HL-60 (cell line): ENCODE results near the gene CNTNAP2.

Experiments used
- DNase-seq, 2 experiments: peaks; one replicate each; pipeline ENCODE4 v3.0.0-alpha.2; 2010 to 2020; ENCODE audit warnings: low read depth in 1 of 2, low spot score in 1 of 2
- H3K27ac ChIP-seq: fragments of 250-450 bp; sonication (Bioruptor Pico); replicated peaks from 2 replicates; pipeline ENCODE4 v1.5.1; 2020; ENCODE audit warnings: mild to moderate bottlenecking, moderate library complexity
- H3K27me3 ChIP-seq: fragments of 250-450 bp; sonication (Bioruptor Pico); 2 replicates; pipeline ENCODE4 v1.5.1; 2021; ENCODE audit warnings: mild to moderate bottlenecking, moderate library complexity; ENCODE audit not compliant: insufficient read depth, poor library complexity, severe bottlenecking
- H3K4me3 ChIP-seq: replicated peaks from 2 replicates; pipeline ENCODE4 v1.5.1; 2011; ENCODE audit warnings: mild to moderate bottlenecking, control low read depth, low read length; ENCODE audit not compliant: insufficient read depth
- CTCF ChIP-seq: IDR thresholded peaks from one replicate; pipeline ENCODE4 v1.5.1; 2011; ENCODE audit warnings: low read length, control low read depth, inconsistent platforms; ENCODE audit not compliant: insufficient read depth
- GABPA ChIP-seq: IDR thresholded peaks from 2 replicates; pipeline ENCODE4 v1.6.1; 2012; ENCODE audit warnings: low read depth
- POLR2AphosphoS5 ChIP-seq: IDR thresholded peaks from 2 replicates; pipeline ENCODE4 v1.6.1; 2012; ENCODE audit warnings: low read depth
- SPI1 ChIP-seq: IDR thresholded peaks from 2 replicates; pipeline ENCODE4 v1.6.1; 2012; ENCODE audit warnings: low read depth, mild to moderate bottlenecking, borderline replicate concordance
- TF ChIP-seq, protein P1 (sequence below): IDR thresholded peaks from 2 replicates; pipeline ENCODE4 v1.6.1; 2012; ENCODE audit warnings: low read depth; ENCODE audit not compliant: insufficient replicate concordance

The CNTNAP2 gene

GRCh38 chr7:147276106-147276505, 1159.5 kb downstream of the CNTNAP2 start:
- Histone ChIP-seq H3K27ac (no peak overlapping the region), H3K4me3 (no peak overlapping the region), H3K27me3 (no peaks in the 10 kb centered on the region)
- DNase-seq, result no peak
- TF ChIP-seq, protein P1, sequence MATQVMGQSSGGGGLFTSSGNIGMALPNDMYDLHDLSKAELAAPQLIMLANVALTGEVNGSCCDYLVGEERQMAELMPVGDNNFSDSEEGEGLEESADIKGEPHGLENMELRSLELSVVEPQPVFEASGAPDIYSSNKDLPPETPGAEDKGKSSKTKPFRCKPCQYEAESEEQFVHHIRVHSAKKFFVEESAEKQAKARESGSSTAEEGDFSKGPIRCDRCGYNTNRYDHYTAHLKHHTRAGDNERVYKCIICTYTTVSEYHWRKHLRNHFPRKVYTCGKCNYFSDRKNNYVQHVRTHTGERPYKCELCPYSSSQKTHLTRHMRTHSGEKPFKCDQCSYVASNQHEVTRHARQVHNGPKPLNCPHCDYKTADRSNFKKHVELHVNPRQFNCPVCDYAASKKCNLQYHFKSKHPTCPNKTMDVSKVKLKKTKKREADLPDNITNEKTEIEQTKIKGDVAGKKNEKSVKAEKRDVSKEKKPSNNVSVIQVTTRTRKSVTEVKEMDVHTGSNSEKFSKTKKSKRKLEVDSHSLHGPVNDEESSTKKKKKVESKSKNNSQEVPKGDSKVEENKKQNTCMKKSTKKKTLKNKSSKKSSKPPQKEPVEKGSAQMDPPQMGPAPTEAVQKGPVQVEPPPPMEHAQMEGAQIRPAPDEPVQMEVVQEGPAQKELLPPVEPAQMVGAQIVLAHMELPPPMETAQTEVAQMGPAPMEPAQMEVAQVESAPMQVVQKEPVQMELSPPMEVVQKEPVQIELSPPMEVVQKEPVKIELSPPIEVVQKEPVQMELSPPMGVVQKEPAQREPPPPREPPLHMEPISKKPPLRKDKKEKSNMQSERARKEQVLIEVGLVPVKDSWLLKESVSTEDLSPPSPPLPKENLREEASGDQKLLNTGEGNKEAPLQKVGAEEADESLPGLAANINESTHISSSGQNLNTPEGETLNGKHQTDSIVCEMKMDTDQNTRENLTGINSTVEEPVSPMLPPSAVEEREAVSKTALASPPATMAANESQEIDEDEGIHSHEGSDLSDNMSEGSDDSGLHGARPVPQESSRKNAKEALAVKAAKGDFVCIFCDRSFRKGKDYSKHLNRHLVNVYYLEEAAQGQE, result no peak
- TF ChIP-seq CTCF, result no peak
- no peak for TF ChIP-seq POLR2AphosphoS5
- TF ChIP-seq SPI1, result no peak
- TF ChIP-seq GABPA, result no peak

GRCh38 chr7:147276783-147277370, 1160.3 kb downstream of the CNTNAP2 start:
- H3K27ac ChIP-seq, result no peak overlapping the region
- DNase-seq, result no peak
- no peak overlapping the region for H3K4me3 ChIP-seq
- H3K27me3 ChIP-seq, result no peaks in the 10 kb centered on the region
- no peak for TF ChIP-seq CTCF
- no peak for TF ChIP-seq SPI1
- TF ChIP-seq POLR2AphosphoS5, result no peak
- no peak for TF ChIP-seq GABPA
- TF ChIP-seq, protein P1, result no peak

DNA sequence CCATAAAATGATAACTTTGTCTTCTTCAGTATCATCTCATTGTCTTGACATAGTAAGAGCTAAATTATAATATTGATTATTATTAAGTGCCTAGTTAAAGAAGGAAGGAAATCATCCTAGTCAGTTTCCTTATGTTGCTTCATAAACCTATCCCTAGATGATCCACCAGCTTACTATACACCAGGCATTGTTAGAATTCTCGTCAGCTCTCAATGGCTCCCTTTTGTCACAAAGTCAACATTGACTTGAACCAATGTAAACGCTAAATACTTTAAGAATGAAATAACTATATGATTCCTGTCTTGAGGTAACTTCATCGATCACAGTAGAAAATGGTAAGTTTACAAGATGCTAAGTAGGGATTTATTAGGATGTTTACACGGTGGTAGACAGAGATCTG, 1162.9 kb downstream of the CNTNAP2 start:
- Histone ChIP-seq H3K4me3 (no peak overlapping the region), H3K27me3 (no peaks in the 10 kb centered on the region), H3K27ac (no peak overlapping the region)
- TF ChIP-seq SPI1, result no peak
- TF ChIP-seq POLR2AphosphoS5, result no peak
- TF ChIP-seq GABPA, result no peak
- TF ChIP-seq, protein P1, result no peak
- no peak for TF ChIP-seq CTCF
- no peak for DNase-seq
